HG02852 (cell line): ENCODE data around the gene RPLP2.

ENCODE experiments used
- ATAC-seq: cut with Tn5 transposase; IDR thresholded peaks from one replicate; pipeline ENCODE4 v1.9.1; 2021; ENCODE audit warnings: mild to moderate bottlenecking, moderate library complexity; ENCODE audit not compliant: unreplicated experiment

Gene RPLP2

GRCh38 chr11:809287-810039, at the start of gene RPLP2:
Gene RPLP2 (plus strand): TSS chr11:809967. CDS start chr11:810235, 268 bp downstream.
- peak; percentile 65 for ATAC-seq

DNA sequence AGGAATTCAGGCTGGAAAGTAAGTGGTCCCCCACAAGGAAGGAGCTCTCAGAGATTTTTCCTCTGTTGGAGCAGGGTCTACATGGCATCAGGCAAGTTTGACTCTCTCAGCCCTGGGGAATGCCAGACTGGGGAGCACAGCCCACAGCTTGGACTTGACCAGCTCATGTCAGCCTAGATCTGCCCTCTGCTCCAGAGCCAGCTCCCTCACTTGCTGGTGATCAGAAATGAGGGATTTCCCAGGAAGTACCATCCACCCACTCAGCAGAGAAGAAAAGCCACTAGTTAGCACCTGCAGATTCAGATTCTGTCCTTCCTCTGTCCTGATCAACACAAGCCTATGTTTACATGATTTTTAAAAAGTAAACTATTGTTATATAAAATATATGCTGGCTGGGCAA, 49.5 kb upstream of the RPLP2 start:
- no peak for ATAC-seq

- ATAC-seq = no peak
Measured at GRCh38 chr11:761526-762108, 48.1 kb upstream of the RPLP2 start.

DNA sequence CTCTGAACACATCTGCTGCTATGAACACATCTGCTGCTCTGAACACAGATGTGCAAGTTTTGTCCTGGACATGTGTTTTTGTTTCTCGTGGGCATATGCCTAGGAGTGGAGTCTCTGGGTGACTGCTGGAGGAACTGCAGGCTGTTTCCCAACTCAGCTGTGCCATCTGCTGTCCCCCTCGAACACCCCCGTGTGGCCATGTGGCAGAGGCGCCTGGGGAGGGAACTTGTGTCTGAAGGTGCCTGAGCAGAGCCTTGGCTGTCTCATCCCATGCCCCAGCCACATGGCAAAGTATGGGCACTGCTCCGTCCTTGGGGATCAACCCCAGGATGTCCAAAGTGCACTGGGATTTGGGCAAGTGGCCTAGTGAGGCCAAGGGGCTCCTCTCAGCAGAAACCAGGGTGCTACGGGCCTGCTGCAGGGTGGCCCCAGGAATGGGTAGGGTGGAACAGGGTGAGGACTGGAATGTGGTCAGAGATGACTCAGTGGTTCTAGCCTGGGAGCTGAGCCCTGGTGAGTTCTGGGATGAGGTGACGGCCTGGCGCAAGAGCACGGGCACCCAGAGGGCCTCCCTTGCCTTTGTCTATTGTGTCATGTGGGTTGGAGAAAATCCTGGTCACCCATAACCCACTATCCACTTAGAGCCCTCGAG, 47.2 kb upstream of the RPLP2 start:
- ATAC-seq = no peak

DNA sequence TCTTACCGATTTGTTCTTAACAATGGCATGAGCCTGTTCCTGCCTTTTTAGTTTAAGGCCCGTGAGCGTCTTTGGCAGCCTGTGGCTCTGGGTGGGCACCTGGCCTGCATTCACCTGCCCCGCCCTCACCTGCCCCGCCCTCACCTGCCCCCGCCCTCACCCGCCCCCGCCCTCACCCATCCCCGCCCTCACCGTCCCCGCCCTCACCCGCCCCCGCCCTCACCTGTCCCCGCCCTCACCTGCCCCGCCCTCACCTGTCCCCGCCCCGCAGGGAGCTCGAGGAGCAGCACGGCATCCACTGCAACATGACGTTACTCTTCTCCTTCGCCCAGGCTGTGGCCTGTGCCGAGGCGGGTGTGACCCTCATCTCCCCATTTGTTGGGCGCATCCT, 46.7 kb upstream of the RPLP2 start:
- ATAC-seq = no peak

DNA sequence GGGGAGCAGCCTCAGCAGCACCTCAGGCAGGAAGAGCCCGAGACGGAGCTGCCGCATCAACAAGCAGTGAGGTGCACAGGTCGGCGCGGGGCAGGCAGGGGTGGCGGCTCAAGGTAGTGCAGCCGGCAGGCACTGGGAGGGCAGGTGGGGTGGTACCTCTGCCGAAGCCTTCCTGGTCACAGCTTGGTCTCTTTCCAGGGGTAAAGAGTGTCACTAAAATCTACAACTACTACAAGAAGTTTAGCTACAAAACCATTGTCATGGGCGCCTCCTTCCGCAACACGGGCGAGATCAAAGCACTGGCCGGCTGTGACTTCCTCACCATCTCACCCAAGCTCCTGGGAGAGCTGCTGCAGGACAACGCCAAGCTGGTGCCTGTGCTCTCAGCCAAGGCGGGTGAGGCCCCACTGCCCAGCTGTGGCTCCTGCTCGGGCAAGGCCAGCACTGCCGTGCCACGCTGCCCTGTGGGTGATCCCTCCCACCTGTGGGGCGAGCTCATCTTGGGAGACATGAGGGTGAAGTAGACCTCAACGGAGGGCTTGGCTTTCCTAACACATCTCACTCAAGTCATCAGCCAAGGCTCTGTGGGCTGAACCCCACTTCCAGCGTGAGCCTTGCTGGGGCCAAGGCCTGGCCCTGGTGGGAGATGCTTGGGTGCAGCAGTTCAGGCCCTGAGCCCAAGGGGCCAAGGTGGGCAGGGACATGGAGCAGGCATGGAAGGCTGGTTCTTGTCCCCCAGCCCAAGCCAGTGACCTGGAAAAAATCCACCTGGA, 46.0 kb upstream of the RPLP2 start:
- ATAC-seq = no peak

GRCh38 chr11:764322-765024, 45.3 kb upstream of the RPLP2 start:
- ATAC-seq = no peak

GRCh38 chr11:765025-765801, 44.6 kb upstream of the RPLP2 start:
- no peak for ATAC-seq

DNA sequence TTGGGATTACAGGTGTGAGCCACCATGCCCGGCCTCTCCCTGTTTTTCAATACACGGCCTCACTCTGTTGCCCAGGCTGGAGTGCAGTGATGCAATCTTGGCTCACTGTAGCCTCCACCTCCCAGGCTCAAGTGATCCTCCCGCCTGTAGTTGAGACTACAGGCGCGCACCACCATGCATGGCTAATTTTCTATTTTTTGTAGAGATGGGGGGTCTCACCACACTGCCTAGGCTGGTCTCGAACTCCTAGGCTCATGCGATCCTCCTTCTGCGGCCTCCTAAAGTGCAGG, 44.0 kb upstream of the RPLP2 start:
- no peak for ATAC-seq

- no peak for ATAC-seq
Measured at GRCh38 chr11:766106-766935, 43.4 kb upstream of the RPLP2 start.

GRCh38 chr11:766936-767210, 42.9 kb upstream of the RPLP2 start:
- no peak for ATAC-seq

GRCh38 chr11:767238-767637, 42.5 kb upstream of the RPLP2 start:
- no peak for ATAC-seq

DNA sequence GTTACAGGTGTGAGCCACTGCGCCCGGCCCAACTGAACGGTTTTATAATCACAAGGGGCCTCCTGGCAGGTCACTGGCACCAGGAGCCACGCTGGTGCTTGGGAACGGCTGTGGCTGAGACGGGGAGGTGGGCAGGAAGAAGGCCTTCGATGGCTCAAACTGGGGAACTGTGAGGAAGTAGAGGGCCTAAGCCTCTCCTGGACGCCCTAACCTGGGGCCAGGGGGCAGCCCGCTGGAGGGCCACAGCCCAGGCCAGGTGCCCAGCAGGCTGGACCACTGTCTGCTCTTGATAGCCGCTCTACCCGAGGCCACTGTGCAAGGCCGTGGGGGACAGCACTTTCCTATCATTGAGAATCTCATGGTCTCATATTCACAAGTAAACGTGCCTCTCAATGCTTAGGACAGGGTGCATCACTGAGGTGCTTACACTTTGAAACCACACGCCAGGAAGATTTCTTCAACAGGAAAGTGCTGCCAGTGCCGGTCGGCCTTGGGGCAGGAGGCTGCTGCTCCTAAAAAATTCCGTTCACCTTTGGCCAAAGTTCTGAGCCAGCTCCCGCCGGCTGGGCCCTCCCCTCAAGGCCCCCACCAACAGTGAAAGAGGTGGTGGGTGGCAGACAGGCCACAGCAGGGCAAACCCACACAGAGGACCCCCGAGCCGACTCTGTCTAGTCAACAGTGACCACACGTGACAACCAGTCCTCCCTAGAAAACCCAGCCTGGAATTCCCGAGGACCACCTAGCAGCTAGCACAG, 39.7 kb upstream of the RPLP2 start:
- no peak for ATAC-seq

DNA sequence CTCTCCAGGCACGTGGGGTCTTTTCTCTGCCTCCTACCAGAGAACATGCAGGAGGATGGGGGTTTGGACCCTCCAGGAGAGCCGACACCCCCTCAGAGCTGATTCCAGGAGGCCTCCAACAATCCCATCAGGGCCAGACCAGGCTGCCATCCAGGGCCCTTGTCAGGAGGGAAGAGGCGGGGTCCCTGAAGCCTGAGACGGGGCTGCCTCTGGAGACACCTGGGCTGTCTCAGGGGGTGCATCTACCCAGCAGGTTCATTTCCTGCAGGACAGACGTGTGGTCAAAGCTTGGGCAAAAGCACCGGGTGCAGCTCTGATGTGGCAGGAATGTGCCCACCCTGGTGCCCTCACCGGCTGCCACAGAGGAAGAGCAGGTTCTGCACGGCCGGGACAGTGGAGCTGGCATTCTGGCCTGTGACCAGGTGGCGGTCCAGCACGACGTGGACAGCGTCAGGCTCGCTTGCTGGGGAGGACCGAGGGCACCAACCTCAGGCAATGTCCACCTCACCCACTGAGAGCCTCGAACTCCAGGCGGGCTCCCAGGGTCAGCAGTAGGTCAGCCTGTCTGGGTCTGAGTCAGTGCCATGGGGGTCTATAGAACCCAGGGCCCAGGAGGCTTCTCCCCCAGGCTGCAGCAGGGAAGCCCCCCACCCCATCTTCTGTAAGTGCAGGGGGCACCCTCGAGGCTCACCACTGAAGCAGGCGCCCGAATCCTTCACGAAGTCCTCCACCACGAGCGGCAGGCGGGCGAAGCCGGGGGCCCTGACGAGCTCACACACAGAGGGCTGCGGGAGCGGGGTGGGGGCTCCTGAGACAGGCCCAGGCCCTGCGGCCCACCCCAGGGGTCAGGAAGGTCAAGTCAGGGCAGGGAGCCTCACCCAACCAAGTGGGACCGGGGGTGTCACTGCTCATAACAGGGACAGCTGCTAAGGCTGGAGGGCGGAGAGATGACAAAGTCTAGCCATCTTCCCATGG, 38.8 kb upstream of the RPLP2 start:
- no peak for ATAC-seq

GRCh38 chr11:771617-772204, 38.1 kb upstream of the RPLP2 start:
- no peak for ATAC-seq

- ATAC-seq = no peak
Measured at GRCh38 chr11:772429-773390, 37.1 kb upstream of the RPLP2 start.
